ENCODE results near the gene CASS4.

The CASS4 gene

DNA sequence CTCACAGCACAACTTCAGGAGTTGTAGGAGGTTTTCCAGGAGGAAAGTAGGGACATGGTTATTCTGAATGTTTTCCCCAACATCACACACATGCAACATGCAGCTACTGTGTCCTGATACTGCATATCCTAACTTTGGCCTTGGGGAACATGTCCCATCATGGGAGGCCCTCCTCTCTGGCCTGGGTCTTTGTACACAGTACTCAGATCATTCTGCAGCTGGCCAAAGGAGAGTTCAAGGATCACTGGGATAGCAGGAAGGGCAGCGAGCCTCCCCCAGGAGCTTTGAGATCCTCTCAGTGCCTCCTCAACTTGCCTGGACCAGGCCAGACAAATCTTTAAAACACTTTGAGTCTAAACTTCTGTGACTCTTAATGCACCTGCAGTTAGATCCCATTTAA, 12.9 kb downstream of the CASS4 start:
- Mint-ChIP-seq H3K36me3 (peaks cover 16% of the 10 kb centered on the region), H3K9me3 (no peaks in the 10 kb centered on the region), H3K27ac (no peak overlapping the region), H3K4me1 (peaks cover 62% of the 10 kb centered on the region), H3K4me3 (no peak overlapping the region)
- ATAC-seq (no peak), DNase-seq (ENCODE audit: low spot score in 2 of 2) (no peak)

DNA sequence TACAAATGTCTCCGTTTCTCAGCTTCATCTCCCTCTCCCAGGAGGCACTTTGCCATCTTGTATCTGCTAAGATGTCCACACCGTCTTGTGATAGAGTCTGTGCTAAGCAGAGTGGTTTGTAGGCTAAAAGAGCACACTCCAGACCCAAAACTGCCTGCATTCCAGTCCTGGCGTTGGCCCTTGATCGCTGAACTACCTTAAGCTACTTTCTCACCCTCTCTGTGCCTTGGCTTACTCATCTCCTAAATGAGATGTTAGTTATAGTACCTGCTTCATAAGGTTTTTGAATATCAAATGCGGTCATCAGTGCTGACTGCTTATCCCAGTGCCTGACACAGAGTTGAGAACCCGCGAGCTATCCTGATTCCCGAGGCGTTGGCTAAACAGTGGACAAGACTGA, 14.0 kb downstream of the CASS4 start:
- peaks cover 10% of the 10 kb centered on the region for H3K36me3 Mint-ChIP-seq
- no peak for DNase-seq (ENCODE audit: low spot score in 2 of 2)
- no peak for ATAC-seq
- H3K4me1 Mint-ChIP-seq: peaks cover 65% of the 10 kb centered on the region
- no peak overlapping the region for H3K4me3 Mint-ChIP-seq
- H3K9me3 Mint-ChIP-seq: no peaks in the 10 kb centered on the region
- no peak overlapping the region for H3K27ac Mint-ChIP-seq

DNA sequence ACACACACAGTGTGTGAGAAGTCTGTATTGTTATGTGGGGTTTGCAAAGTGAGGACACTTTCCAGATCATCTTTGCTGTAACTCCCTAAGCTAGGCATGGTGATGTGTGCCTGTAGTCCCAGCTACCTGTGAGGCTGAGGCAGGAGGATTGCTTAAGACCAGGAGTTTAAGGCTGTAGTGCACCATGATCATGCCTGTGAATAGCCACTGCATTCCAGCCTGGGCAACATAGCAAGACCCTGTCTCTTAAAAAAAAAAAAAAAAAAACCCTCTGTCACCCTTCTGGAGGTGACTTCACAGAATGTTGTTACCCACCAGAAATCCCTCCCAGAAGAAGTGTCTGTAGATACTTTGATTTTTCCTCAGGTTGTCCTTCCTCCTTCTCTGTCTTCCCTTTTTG, 14.9 kb downstream of the CASS4 start:
- DNase-seq (ENCODE audit: low spot score in 2 of 2): no peak
- no peaks in the 10 kb centered on the region for H3K9me3 Mint-ChIP-seq
- H3K4me1 Mint-ChIP-seq: peaks cover 58% of the 10 kb centered on the region
- no peak overlapping the region for H3K4me3 Mint-ChIP-seq
- peak overlapping the region; percentile 90 for H3K27ac Mint-ChIP-seq
- no peak for ATAC-seq
- H3K36me3 Mint-ChIP-seq: peaks cover 10% of the 10 kb centered on the region

DNA sequence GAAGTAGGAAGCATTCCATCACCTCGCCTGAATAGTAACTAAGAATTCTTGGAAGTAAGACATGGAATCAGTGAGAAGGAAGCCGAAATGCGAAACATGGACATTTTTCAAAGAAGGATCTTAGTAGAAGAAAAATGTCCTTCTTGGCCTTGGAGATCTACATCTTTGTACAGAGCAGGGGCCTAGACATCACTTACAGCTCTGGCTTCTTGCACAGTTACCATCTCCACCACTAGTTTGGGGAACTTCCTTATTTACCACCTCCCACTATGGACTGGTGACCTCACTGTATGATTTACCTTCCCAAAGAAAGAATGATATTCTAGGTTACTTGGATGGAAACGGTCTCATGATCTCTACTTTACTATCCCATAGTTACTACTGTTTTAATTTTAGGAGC, 15.7 kb downstream of the CASS4 start:
- Mint-ChIP-seq H3K9me3 (no peaks in the 10 kb centered on the region), H3K4me3 (no peak overlapping the region), H3K36me3 (peaks cover 11% of the 10 kb centered on the region), H3K4me1 (peaks cover 52% of the 10 kb centered on the region), H3K27ac (peak overlapping the region; percentile 90)
- ATAC-seq (no peak), DNase-seq (ENCODE audit: low spot score in 2 of 2) (no peak)

DNA sequence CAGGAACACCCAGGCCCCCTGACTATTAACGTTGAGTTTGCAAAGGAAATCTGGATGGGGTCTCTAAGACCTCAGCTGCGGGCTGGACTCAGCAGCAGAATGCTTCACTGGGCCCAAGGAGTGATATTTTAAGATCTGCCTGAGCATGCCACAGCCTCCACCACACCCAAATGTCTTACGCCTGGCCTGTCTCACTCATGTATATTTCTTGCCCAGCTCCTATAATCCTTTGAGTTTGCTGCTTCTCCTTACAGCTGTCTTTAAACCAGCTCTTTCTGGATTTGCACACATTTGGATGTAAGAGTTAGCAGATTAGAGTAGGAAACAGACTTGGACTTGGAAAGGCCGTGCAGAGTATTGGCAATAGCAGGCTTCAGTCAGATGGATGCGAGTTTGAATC, 16.4 kb downstream of the CASS4 start:
- Mint-ChIP-seq H3K4me1 (peaks cover 57% of the 10 kb centered on the region), H3K27ac (peak overlapping the region; percentile 90), H3K36me3 (peaks cover 15% of the 10 kb centered on the region), H3K9me3 (no peaks in the 10 kb centered on the region), H3K4me3 (peak overlapping the region; percentile 54)
- ATAC-seq: no peak
- no peak for DNase-seq (ENCODE audit: low spot score in 2 of 2)

DNA sequence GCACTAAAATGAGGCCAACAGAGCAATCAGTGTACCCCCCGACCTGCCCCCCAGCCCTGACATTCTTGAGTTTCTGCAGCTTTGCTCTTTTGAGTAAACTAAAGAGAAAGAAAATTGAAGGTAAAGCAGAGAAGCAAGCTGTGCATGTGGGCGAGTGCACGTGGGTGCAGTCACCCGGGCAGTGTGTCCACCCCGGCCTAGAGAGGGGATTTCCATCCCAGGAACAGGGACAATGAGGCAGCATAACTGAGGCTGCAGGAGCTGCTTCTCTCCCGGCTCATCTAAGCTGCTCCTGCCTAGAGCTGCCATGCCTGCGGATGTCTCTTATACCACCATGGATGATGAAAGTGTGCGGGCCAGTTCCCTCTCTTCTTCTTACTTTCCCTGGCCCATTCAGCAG, 16.8 kb downstream of the CASS4 start:
- Mint-ChIP-seq H3K27ac (peak overlapping the region; percentile 90), H3K9me3 (no peaks in the 10 kb centered on the region), H3K4me3 (peak overlapping the region; percentile 54), H3K36me3 (peaks cover 15% of the 10 kb centered on the region), H3K4me1 (peaks cover 62% of the 10 kb centered on the region)
- DNase-seq (ENCODE audit: low spot score in 2 of 2) (no peak), ATAC-seq (no peak)

DNA sequence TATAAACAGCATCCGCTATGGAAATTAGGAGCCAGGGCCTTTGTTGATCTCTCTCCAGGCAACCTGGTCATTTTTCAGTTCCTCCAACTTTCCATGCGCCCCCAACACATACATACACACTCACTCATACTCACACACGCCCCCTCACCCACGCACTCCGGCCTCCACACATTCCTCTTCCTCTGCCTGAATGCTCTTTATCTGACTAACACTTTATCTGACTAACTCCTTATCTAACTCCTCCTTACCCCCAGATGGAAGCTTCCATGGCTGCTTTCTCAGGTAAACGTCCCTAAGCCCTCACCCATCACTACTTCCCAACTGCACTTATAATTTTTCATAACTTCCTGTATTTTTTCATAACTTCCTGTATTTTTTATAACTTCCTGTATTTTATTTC, 17.4 kb downstream of the CASS4 start:
- DNase-seq (ENCODE audit: low spot score in 2 of 2) (no peak), ATAC-seq (peak; percentile 78)
- H3K27ac Mint-ChIP-seq: peak overlapping the region; percentile 90
- H3K4me3 Mint-ChIP-seq: peak overlapping the region; percentile 54
- H3K9me3 Mint-ChIP-seq: no peaks in the 10 kb centered on the region
- peaks cover 15% of the 10 kb centered on the region for H3K36me3 Mint-ChIP-seq
- H3K4me1 Mint-ChIP-seq: peaks cover 66% of the 10 kb centered on the region

DNA sequence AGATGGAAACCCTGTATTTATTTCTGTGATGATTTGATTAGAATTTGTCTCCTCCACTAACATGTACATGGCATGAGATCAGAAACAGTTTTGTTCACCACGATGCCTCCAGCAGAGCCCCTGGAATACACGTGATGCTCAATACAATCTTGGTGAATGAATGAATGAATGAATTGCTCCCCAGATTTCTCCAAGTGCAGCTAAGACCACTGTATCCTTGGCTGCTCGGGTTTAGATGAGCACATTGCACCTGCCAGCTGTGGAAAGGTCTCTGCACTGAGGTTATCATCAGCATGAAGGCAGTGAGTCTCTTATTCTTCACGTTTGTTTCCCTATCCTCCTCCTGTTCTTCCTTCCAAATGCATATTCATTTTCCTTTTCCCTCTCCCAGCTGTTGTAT, 17.9 kb downstream of the CASS4 start:
- Mint-ChIP-seq H3K9me3 (no peaks in the 10 kb centered on the region), H3K36me3 (peaks cover 15% of the 10 kb centered on the region), H3K27ac (peak overlapping the region; percentile 90), H3K4me3 (peak overlapping the region; percentile 54), H3K4me1 (peaks cover 66% of the 10 kb centered on the region)
- DNase-seq (ENCODE audit: low spot score in 2 of 2) (no peak), ATAC-seq (no peak)

DNA sequence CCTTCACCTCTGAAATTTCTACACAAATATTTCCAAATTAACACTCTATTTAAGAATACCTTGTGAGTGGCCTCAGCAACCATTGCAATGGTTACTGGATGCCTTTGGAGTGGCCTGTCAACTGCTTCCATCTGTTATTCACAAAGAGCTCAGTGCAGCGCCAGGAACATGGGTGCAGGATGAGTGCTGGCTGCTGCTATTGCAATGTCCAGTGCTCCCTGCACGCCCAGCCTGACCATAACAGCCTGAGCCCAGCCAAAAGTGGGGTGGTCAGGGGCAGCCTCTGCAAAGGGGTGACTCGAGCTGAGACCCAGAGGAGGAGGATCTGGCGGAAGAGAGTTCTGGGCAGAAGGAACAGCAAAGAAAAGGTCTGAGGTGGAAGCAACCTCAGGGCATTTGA, 18.4 kb downstream of the CASS4 start:
- peaks cover 66% of the 10 kb centered on the region for H3K4me1 Mint-ChIP-seq
- peak overlapping the region; percentile 54 for H3K4me3 Mint-ChIP-seq
- no peaks in the 10 kb centered on the region for H3K9me3 Mint-ChIP-seq
- no peak for DNase-seq (ENCODE audit: low spot score in 2 of 2)
- ATAC-seq: no peak
- H3K36me3 Mint-ChIP-seq: peaks cover 15% of the 10 kb centered on the region
- H3K27ac Mint-ChIP-seq: peak overlapping the region; percentile 90

DNA sequence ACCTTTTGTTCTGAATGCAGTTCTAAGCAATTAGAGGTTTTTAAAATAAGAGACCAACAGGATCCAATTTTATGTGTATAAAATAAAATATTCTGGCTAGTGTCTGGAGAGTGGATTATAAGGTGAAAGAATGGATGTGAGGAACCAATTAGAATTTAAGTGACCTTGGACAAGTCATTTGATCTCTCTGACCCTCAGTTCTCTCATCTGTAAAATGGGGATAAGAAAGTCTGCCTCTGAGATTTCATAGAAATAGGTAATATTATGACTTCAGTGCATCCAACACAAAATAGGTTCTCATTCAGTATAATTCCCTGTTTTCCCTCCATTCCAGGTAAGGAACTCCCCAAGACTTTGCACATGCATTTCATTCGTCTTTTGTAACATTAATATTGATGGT, 18.9 kb downstream of the CASS4 start:
- ATAC-seq (no peak), DNase-seq (ENCODE audit: low spot score in 2 of 2) (no peak)
- H3K9me3 Mint-ChIP-seq: no peaks in the 10 kb centered on the region
- peaks cover 11% of the 10 kb centered on the region for H3K36me3 Mint-ChIP-seq
- H3K27ac Mint-ChIP-seq: no peak overlapping the region
- no peak overlapping the region for H3K4me3 Mint-ChIP-seq
- H3K4me1 Mint-ChIP-seq: peaks cover 64% of the 10 kb centered on the region

DNA sequence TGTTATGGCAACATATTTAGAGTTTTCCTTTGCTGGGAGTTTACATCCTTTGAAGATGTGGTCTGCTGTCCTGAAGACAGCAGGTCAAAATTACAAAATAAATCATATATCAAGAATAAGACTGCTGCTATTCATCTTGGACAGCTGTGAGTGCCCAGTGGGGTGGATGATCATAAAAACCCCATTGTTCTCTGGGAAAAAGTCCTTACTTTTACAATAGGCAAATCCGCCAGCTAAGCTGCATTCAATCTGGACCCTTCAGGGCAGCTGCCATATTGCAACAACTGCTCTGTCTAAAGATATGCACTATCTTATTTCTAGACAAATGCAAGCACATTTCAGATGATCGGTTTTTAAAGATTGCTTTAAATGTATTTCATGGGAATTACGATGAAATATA, 19.4 kb downstream of the CASS4 start:
- Mint-ChIP-seq H3K4me3 (no peak overlapping the region), H3K27ac (no peak overlapping the region), H3K4me1 (peaks cover 59% of the 10 kb centered on the region)

DNA sequence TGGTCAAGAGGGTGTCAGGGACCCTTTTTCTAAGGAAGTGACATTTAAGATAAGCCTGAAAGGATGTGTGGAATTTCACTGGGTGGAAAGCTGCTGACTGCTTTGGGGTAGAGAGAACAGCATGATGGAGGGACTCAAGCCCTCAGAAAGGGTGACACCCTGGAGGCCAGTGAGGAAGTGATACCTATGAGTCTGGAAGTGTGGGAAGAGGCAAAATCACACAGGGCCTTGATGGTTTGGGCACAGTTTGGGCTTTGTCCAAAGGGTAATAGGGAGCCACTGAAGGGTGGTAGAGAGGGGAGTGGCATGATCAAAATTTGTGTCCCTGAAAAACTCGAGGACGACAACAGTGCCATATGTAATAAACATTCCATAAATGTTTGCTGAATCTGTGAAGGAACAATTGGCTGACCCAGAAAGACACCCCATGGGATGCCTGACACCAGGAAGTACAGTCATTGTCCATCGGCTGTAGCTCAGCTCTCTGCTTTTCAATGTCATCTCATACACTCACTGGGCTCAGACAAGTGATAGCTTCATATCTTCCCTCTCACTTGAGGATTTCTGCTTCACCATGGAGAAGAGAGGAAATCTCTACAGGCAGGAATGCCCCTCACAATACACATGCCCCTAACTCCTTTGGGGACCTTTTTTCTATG, 21.3 kb downstream of the CASS4 start:
- no peak for DNase-seq (ENCODE audit: low spot score in 2 of 2)
- Mint-ChIP-seq H3K4me1 (peaks cover 63% of the 10 kb centered on the region), H3K4me3 (peak overlapping the region; percentile 41), H3K36me3 (peaks cover 16% of the 10 kb centered on the region), H3K9me3 (no peaks in the 10 kb centered on the region), H3K27ac (peak overlapping the region; percentile 91)
- ATAC-seq: peak; percentile 54

More for the DNA sequence above, 19.4 kb downstream of the CASS4 start:
- Mint-ChIP-seq H3K9me3 (no peaks in the 10 kb centered on the region), H3K36me3 (peaks cover 9% of the 10 kb centered on the region)
- no peak for DNase-seq (ENCODE audit: low spot score in 2 of 2)
- ATAC-seq: no peak

DNA sequence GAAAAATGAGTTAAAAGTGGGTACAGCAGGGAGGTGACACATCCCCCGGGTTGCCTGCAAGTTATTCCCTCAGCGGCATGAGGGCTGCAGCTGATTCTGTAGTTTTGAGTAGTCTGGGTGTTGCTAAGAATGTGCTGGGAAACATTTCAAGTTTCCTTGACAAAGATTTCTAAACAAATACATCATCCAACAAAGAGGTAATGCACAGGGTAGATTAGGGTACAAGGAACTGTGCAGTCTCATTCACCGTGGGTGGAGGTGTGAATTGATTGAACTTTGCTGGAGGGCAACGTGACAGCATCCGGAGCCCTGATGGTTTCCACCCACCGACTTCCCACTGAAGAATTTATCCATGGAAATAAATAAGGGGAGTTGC, 21.8 kb downstream of the CASS4 start:
- peak overlapping the region; percentile 41 for H3K4me3 Mint-ChIP-seq
- H3K9me3 Mint-ChIP-seq: no peaks in the 10 kb centered on the region
- peaks cover 16% of the 10 kb centered on the region for H3K36me3 Mint-ChIP-seq
- DNase-seq (ENCODE audit: low spot score in 2 of 2) (no peak), ATAC-seq (peak; percentile 88)
- H3K4me1 Mint-ChIP-seq: peaks cover 63% of the 10 kb centered on the region
- H3K27ac Mint-ChIP-seq: peak overlapping the region; percentile 91

DNA sequence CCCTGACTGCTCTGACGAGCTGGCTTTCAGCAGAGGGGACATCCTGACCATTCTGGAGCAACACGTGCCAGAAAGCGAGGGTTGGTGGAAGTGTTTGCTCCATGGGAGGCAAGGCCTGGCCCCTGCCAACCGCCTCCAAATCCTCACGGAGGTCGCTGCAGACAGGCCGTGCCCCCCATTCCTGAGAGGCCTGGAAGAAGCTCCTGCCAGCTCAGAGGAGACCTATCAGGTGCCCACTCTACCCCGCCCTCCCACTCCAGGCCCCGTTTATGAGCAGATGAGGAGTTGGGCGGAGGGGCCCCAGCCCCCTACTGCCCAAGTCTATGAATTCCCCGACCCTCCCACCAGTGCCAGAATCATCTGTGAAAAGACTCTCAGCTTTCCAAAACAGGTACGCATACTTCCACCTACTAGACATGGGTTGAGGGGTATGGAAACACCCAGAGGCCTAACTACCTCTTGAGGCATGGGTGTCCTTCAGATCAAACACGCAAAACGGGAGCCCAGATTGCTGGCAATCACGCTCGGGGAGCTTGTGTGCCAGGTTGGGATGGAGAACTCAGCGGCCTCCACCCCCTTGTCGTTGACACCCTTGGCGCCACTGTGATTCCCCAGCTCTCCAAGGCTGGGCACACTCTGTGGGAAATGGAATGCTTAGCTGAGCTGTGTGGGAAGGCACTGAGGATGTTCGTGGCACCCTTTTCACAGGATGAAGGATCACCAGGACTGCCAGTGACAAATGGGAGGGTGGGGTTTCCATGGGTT, 25.3 kb downstream of the CASS4 start:
- Mint-ChIP-seq H3K4me3 (no peak overlapping the region), H3K9me3 (no peaks in the 10 kb centered on the region), H3K27ac (peak overlapping the region; percentile 52), H3K4me1 (peaks cover 68% of the 10 kb centered on the region), H3K36me3 (peaks cover 17% of the 10 kb centered on the region)
- DNase-seq (ENCODE audit: low spot score in 2 of 2): no peak
- no peak for ATAC-seq

DNA sequence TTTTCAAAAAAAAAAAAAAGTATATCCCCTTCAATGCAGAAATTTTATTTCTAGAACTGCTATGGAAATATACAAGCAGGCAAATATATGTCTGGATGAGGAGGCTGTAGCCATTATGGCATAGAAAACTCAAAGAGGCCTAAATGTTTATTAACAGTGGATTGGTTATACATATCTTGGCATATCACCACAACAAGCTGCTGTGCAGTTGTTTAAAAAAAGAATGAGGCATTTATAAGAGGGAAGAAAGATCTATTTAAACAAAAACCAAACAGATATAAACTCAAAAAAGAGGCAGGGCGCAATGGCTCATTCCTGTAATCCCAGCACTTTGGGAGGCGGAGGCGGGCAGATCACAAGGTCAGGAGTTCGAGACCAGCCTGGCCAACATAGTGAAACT, 26.2 kb downstream of the CASS4 start:
- H3K27ac Mint-ChIP-seq: peak overlapping the region; percentile 52
- peak overlapping the region; percentile 21 for H3K4me3 Mint-ChIP-seq
- H3K9me3 Mint-ChIP-seq: no peaks in the 10 kb centered on the region
- DNase-seq (ENCODE audit: low spot score in 2 of 2) (no peak), ATAC-seq (no peak)
- peaks cover 68% of the 10 kb centered on the region for H3K4me1 Mint-ChIP-seq
- peaks cover 12% of the 10 kb centered on the region for H3K36me3 Mint-ChIP-seq

DNA sequence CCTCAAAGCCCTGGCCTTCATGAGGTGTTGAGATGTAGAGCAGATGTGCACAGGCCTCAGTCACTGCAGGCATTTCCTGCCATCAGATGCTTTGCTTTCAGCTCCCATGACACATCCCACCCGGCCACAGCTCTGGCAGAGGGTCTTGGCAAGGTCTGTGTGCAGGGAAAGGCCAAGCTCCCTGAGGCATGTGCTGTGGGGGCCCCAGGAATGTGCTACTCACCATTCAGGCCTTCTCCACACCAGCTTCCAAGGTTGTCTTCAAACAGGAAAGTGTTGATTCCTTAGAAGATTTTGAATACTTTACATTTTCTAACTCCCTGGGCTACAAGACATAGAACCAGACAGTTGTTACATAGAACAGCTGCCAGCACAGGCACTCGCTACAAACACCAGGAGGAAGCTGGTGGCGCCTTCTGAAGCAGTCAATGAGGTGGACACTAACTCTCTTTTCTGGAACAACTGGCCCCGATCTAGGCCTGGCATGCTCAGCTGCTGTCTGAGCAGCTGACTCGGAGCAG, 27.8 kb downstream of the CASS4 start:
- no peaks in the 10 kb centered on the region for H3K9me3 Mint-ChIP-seq
- peaks cover 22% of the 10 kb centered on the region for H3K36me3 Mint-ChIP-seq
- no peak for DNase-seq (ENCODE audit: low spot score in 2 of 2)
- H3K4me1 Mint-ChIP-seq: peaks cover 59% of the 10 kb centered on the region
- peak overlapping the region; percentile 87 for H3K27ac Mint-ChIP-seq
- H3K4me3 Mint-ChIP-seq: peak overlapping the region; percentile 51
- ATAC-seq: peak; percentile 59
